ENCODE results near the gene LINGO1.

The LINGO1 gene

DNA sequence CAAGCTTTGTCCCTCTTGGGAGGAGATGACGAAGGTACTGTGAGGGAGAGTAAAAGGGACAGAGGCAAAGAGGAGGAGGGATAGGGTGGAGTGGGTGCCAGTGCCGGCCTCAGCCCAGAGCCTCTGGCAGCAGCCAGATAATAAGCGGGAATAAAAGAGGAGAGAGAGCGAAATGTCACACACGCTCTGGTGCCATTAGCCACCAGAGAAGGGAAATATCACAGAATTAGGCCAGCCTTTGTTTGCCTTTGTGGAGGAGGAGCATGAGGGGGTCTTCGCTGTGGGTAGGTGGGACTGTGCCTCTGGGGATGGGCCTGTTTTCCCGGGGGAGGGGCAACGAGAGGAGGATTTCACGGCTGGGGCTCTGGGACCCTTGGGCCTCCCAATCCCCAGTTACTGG is 67.8 kb downstream of the LINGO1 start:
- H3K27me3 Mint-ChIP-seq (ENCODE audit: low read depth) = peaks cover 3% of the 10 kb centered on the region
- no peaks in the 10 kb centered on the region for H3K9me3 Mint-ChIP-seq
- H3K27ac Mint-ChIP-seq = no peak overlapping the region
- no peaks in the 10 kb centered on the region for H3K4me1 Mint-ChIP-seq (ENCODE audit: low read depth)
- no peaks in the 10 kb centered on the region for H3K36me3 Mint-ChIP-seq (ENCODE audit: low read depth)
- no peak for DNase-seq (ENCODE audit: low spot score)
- no peak overlapping the region for H3K4me3 Mint-ChIP-seq

GRCh38 chr15:77564341-77564740 is 68.4 kb downstream of the LINGO1 start:
- DNase-seq (ENCODE audit: low spot score) = no peak
- no peaks in the 10 kb centered on the region for H3K4me1 Mint-ChIP-seq (ENCODE audit: low read depth)
- no peaks in the 10 kb centered on the region for H3K9me3 Mint-ChIP-seq
- H3K36me3 Mint-ChIP-seq (ENCODE audit: low read depth) = no peaks in the 10 kb centered on the region
- H3K27ac Mint-ChIP-seq = no peak overlapping the region
- H3K27me3 Mint-ChIP-seq (ENCODE audit: low read depth) = peaks cover 3% of the 10 kb centered on the region
- H3K4me3 Mint-ChIP-seq = no peak overlapping the region

- Mint-ChIP-seq H3K4me3 (no peak overlapping the region), H3K27ac (no peak overlapping the region), H3K36me3 (ENCODE audit: low read depth) (no peaks in the 10 kb centered on the region), H3K4me1 (ENCODE audit: low read depth) (no peaks in the 10 kb centered on the region), H3K9me3 (no peaks in the 10 kb centered on the region), H3K27me3 (ENCODE audit: low read depth) (peaks cover 3% of the 10 kb centered on the region)
- DNase-seq (ENCODE audit: low spot score) = no peak
These were observed 69.0 kb downstream of the LINGO1 start for GRCh38 chr15:77563623-77564156.

All from T-helper 2 cell treated with Interferon-gamma antibody and Interleukin-4, amounts not matched to agents 5 μg/mL and 100 μg/mL, for 36 hours (primary cell).